GM12892 (cell line): Measurements from ENCODE around the gene PPIH.
"Not testable (repeated sequence)": the region's sequence is repeated elsewhere in the genome, so short reads cannot be mapped to it uniquely, and the experiment has no call there.

Source experiments
- DNase-seq: peaks from one replicate; pipeline ENCODE4 v3.0.0; 2011; ENCODE audit not compliant: insufficient read length
- FAIRE-seq: peaks from 2 replicates; lab custom pipeline; 2011; peaks lifted over from hg19 to GRCh38; lab: Jason Lieb, UNC
- POLR2A ChIP-seq: IDR thresholded peaks from 2 replicates; pipeline ENCODE4 v1.6.1; 2011; ENCODE audit warnings: low read depth, low read length, control low read depth
- POLR2AphosphoS5 ChIP-seq: IDR thresholded peaks from 2 replicates; pipeline ENCODE4 v1.6.1; 2011; ENCODE audit warnings: low read depth, low read length, control low read depth
- TAF1 ChIP-seq: IDR thresholded peaks from 2 replicates; pipeline ENCODE4 v1.6.1; 2011; ENCODE audit warnings: low read depth, mild to moderate bottlenecking, control low read depth, low read length, borderline replicate concordance

The PPIH gene

GRCh38 chr1:42720868-42721267 lies 62.6 kb downstream of the PPIH start:
- no peak for DNase-seq
- FAIRE-seq = no peak
- no peak for TF ChIP-seq POLR2A
- TF ChIP-seq TAF1 = no peak
- TF ChIP-seq POLR2AphosphoS5 = no peak

GRCh38 chr1:42721926-42722325 lies 63.7 kb downstream of the PPIH start:
- no peak for TF ChIP-seq TAF1
- no peak for TF ChIP-seq POLR2AphosphoS5
- no peak for DNase-seq
- no peak for FAIRE-seq

GRCh38 chr1:42722403-42722802 lies 64.2 kb downstream of the PPIH start:
- not testable (repeated sequence) for DNase-seq, FAIRE-seq

- no peak for TF ChIP-seq POLR2A
- no peak for TF ChIP-seq POLR2AphosphoS5
- no peak for TF ChIP-seq TAF1
- DNase-seq (no peak), FAIRE-seq (no peak)
These were observed 65.3 kb downstream of the PPIH start for GRCh38 chr1:42723511-42723910.

- DNase-seq, FAIRE-seq: not testable (repeated sequence)
These were observed 67.6 kb downstream of the PPIH start for GRCh38 chr1:42725820-42726219.
